Stimulated activated CD8-positive, alpha-beta memory T cell treated with anti-CD3 and anti-CD28 coated beads, Interleukin-15, amount 100 ng/mL, for 24 hours (primary cell): Measurements from ENCODE around the gene PNKD.

ENCODE experiments used
- DNase-seq: peaks from one replicate; pipeline ENCODE4 v3.0.0-alpha.2; 2020; ENCODE audit warnings: low read depth

PNKD gene

DNA sequence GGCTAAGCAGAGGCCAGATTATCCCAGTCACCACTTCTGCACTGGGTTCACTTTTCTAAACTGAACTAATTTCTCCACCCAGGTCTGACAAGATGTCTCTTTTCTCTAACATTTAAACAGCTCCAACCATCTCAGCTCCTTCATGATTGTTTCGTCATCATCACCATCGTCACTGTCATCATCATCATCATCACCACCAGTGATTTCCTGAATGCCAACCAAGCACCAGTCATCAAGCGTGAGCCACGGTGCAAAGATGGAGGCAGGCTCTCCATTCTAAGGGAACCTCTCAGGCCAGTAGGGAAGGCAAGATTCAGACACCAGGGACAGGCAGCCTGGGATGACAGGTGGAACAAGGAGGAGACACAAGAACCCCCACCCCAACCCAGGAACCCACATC is 47.5 kb downstream of the PNKD start:
- no peak for DNase-seq

DNA sequence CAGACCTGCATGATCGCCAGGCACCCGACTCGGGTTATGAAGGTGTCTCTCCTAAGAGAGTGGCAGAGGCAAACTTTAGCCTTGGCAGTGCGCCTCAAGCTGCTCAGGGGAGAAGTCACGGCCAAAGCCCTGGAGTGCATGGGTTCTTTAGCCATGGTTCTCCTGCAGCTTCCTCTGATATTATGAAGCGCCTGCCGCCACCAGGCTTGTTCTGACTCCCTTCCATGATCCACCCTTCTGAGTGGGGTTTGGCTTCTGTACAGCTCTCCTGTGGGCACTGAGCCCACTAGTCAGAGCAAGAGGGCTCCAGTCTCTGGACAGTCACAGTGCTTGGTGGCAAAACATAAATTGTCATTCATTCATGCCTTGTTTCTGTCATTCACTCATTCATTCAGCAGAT is 47.9 kb downstream of the PNKD start:
- no peak for DNase-seq

DNA sequence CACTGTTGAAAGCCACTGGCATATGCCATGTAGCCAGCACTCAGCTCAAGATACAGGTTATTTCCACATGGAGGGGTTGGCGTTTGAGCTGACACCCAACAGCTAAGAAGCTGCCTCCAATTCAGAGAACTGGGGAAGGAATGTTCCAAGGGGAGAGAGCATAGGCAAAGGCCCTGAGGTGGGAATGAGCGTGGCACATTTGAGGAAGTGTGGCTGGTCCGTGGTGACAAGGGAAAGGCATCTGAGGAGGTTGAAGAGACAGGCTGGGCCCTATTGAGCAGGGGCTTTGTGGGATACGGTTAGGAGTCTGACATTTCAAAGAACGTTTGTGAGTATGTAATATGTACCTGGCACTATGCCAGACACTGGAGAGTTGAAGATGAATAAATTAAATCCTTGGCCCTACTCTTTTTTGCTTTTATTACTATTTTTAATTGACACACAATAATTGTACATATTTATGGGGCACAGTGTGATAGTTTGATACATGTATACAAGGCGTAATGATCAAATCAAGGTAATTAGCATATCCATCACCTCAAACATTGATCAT is 49.6 kb downstream of the PNKD start:
- no peak for DNase-seq

DNA sequence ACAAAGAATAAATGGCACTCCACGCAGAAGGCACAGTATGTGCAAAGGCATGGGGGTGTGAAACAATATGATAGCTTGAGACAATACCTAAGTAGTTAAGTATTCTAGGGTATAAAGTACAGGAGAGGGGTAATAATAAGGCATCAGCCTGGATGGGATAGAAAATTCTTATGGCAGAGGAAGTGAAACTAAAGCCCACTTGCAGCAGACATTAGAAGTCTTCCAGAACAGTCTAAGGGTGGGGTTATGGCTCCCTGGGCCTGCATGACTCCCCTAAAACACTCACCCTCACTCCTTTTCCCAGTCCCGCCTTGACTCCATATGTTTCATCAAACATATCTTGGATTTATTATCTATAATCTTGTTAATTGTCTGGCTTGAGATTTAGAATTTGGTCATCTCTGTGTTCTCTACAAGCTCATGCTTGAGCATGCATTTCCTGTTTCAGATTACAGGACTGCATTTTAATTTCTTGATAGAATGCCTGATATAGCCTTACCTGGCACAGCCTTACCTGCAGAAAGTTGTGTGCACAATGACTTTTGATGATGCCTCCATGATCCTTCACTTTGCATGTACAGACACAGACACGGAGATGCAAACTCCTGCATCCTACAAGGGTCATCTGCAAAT is 50.5 kb downstream of the PNKD start:
- no peak for DNase-seq

DNA sequence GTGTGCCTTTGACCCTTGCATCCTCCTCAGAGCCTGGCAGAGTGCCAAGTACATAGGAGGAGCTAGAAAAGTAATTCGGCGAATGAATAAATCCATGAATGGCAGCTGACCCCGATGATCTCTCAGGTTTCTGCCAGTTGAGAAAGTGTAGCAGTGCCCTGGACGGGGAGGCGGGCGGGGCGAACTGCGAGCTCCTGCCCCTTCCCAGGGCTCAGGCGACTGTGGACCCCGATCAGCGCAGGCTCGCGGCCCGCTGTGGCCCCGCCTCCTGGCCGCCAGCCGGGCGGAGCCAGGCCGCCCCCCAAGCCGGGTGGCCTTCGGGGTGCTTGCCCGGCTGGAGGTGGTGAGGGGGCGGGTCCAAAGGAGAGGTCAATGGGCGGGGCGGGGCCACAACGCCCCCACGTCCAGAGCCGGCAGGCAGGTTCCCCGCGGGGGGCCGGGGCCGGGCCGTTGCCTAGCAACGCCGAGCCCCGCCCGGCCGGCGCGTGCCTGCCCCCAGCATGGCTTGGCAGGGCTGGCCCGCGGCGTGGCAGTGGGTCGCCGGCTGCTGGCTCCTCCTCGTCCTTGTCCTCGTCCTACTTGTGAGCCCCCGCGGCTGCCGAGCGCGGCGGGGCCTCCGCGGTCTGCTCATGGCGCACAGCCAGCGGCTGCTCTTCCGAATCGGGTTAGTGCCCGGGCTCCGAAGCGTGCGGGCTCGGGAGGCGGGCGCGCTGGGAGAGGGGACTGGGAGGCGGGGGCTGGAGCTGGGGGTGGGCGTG is 52.6 kb downstream of the PNKD start:
- peak; percentile 18 for DNase-seq

DNA sequence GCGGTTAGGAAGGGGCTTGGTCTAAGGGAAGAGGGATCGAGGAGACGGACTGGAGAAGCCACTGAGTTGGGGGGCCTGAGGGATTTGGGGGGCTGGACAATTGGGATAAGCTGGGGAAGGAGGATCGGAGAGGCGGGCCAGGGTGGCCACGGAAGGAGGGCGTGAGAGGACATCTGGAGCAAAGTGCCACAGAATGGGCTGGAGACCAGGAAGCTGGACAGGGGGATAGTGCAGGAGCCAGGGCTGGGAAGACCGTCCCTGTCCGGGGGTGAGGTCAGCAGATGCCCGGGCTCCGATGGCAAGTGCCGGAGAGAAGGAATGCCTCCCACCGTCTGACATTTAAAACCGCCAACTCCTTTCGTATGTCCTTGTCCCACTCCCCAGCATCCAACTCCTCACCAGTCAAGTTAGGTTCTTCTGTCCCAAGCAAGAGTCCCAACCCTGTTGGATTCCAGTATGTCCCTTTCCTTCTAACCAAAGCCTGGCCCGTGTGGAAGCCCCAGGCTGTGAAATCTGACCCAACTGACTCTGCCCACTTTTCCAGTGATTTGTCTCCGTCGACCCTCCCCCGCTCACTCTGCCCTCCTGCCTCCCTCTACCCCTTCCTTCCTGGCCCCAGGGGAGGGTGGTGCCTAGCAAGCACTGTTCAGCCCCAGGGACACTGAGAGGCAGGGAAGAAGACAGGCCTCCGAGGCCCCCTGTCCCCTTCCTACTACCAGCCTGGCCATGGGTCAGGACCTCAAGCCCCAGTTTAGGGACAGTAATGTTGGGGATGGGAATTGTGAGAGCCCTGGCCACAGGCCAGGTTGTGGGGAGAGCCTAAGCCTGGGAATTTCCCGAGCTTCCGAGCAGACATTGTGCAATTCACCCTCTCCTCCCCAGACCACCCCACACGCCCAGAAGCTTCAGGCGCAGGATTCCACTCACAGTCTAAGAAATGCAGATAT is 53.5 kb downstream of the PNKD start:
- no peak for DNase-seq

DNA sequence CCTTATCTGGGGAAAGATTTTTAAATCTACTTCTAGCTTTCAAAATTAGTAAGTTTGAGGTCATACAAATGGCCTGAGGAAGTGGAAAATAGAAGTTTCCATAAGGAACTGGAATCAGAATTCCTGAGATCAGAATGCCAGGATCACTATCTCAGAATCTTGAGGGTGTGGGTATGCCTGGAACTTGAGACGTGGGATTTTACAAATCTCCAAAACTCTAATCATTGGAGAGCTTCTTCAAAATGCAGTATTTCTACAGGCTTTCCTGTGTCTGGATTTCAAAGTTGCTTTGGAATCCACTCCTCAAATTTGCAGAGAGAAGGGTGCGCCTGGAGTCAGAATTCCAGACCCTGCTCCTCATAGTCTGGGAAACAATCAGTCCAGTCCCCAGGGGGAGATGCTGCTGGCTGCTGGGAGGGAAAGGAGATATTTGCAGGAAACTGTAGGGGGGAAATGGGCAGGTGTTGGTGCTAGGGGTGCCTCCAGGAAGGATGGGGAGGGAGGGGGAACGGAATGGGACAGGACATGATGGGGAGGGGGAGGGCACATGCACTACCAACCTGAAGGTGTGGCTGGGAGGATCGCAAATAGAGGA is 55.3 kb downstream of the PNKD start:
- no peak for DNase-seq

DNA sequence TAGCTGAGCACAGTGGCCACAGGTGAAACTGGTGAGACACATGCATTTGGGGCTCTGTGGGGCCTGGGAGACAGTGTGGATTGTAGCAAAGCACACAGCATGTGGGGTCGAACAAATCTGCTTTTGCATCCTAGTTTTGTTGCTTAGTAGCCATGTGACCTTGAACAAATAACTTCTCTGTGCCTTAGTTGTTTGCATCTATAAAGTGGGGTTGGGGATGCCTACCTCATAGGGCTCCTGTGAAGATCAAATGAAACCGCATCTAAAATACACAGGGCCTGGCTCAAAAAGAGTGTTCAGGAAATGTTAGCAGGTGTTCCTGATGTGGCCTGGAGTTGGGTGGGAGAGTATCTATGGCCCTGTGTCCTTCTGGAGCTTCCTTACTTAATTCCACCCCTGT is 56.0 kb downstream of the PNKD start:
- no peak for DNase-seq

DNA sequence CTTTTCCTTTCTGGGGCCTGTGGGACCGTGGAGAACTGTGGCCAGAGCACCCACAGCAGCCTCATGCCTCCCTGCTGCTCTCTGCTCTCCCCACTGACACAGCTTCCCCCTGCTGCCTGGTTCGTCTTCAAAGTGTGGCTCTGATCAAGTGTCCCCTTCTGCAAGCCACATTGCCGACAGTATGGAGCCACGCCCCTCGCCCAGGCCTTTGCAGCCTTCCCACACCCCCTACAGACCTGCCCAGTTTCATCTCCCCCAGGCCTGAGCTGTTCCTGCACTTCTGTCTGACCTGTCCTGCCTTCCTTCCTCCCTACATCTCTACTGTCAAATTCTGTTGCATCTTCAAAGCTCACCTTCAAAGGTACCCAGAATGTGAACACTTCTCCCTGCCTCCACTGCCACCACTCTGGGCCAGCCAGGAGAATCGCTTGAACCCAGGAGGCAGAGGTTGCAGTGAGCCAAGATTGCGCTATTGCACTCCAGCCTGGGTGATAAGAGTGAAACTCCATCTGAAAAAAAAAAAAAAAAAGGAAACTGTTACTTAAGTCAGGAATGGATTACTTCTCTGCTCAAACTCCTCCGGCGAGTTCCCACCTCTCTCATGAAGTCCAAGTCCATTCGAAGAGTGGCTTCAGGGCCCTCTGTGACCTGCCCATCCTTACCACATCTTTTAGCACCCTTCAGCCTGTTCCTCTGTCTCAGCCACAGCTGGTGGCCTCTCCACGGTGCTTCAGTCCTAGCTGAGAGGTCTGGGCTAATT is 57.3 kb downstream of the PNKD start:
- DNase-seq, result no peak

DNA sequence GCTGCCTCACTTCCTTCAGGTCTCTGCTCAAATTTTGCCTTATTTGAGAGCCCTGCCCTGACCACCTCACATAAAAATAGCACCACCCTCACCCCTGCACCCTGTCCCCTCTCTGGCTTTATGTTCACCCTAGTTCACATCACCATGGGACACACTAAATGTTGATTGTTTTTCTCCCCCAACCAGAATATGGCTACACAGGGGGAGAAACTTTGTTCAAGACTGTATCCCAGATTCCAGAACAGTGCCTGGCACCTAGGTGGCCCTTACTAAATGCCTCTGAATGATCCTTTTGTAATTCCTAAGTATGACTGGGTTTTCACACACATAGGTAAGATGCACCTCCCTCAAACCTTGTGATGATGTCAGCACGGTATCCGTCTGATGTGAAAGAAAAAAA is 58.0 kb downstream of the PNKD start:
- no peak for DNase-seq

DNA sequence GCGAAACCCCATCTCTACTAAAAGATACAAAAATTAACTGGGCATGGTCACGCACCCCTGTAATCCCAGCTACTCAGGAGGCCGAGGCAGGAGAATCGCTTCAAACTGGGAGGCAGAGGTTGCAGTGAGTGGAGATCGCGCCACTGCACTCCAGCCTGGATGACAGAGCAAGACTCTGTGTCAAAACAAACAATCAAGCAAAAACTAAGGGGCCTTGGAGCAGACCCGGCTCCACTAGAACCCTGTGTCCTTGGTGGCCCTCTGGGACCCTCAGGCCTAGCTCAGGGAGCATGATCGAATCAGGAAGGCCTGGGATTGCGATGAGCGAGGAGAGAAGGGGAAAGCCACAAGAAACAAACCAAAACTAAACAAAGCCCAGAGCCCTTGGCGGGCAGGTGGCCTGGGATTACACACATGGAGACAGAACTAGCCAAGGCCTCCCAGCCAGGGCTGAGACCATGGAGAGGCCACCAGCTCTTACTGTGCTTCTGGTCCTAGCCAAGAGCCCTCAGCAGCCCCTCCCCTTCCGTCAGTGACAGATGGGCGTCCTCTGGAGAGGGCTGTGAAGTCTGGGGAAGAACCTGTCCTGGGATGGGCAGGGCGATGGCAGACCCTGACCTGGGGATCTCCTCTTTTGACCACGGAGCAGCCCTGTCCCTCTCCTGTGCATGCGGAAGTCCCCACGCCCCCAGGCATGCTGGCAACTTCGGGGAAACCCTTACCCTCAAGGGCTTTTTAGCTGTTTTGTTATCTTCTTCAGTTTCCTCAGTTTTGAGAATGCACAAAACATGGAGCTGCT is 58.9 kb downstream of the PNKD start:
- no peak for DNase-seq

DNA sequence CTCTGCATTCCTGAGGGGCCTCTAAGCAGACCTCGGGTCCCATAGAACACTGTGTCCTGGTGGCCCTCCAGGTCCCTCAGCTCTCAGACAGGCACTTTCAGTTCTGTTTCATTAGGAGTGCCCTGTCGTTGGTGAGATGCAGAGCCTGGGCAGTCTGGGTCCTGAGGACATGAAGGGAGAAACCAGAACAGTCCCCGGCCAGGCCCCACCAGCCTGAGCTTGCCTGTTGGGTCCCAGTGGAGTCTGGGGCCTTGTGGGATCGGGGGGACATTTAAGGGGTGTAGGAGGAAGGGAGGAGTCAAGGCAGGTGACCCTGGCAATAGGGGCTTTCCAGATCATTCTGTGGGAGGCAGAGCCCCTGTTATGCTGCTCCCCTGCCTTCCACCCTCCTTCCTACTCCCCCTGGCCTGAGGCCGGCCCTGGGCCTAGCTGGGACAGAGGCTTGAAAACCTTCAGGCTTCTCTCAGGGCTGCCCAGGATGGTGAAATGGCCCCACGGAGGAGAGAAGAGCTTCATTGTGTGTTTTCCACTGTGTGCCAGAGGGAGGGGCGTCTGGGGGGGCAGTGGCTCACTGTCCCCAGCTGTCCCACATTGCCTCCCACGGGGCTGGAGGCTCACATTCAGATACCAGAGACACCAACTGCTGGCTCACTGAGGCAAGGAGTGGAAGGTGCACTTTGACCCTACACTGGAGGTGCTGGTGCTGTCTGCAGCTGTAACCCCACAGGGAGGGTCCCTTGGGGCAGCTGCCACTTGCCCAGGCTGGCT is 59.7 kb downstream of the PNKD start:
- DNase-seq, result no peak

DNA sequence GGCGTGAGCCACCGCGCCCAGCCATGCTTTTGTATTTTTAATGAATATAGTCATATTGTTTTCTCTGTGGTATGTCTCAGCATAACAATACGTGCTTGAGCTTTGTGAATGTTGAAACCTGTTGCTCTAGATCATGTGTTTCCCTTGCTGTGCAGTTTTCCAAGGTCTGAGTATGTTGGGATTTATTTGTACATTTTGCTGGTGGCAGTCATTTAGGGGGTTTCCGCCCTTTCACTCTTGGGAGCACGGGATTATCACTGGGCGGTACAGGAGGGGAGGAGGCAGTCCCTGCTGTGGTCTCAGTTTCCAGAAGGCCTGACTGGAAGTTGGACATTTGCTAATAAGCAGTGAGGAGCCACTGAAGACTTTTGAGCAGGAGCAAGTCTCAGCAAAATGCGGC is 61.4 kb downstream of the PNKD start:
- DNase-seq, result no peak

DNA sequence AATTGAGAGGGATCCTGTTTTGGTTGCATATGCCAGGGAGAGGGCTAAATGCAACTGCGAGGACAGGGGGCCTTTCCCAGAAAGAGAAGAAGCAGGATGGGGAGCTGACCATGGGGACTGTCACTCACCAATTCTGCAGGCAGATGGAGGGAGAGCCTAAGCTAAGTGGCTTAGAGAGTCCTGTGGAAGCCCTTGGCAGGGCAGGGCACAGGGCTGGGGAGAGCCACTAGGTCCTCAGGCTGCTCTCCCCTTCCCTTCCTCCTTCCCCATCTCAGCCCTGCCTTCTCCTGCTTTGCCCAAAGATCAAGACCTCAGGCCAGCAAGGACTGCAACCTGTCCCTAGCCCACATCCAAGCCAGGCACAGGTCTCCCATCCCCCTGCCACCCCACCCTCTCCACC is 62.0 kb downstream of the PNKD start:
- no peak for DNase-seq

DNA sequence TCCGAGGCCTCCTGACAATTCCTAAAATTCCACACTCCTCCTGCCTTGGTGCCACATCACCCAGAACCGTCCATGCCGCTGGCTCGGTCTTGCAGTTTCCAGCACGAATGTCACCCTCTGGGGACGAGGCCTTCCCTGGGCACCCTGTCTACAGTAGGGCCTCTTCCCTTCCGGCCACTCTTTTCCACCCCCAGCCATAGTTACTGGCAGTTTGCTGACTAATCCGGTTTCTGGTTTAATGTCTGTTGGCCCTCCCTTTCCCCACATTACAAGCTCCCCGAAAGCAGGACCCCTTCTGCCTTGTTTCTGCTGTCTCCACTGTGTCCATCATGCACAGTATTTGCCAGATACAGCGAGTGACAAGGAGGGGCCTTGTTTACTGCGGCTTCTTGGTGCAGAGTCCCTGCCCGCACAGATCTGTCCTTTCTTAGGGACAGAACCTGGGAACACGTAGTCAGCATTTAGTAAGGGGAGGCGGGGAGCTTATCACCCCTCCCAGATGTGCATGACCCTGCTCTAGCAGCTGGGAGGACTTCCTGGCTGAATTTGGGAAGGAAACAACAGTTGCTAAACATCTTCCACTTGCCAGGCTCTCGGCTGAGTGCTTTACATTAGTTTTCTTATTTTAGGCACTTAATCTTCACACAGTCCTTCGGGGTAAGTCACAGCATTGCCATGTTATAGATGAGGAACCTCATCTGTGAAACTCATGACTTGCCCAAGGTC is 62.8 kb downstream of the PNKD start:
- no peak for DNase-seq

DNA sequence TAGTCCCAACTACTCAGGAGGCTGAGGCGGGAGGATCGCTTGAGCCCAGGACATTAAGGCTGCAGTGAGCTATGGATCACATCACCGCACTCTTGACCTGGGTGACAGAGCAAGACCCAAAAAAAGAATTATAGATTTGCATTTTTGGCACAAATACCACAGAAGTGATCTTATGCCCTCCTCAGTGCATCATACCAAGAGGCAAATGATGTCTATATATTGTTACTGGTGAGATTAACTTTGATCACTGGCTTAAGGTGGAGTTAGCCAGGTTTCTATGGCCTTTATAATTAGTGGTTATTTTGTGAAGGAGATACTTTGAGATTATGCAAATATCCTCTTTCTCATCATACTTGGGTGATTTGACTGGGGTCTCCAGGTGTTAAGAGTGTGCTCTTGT is 64.2 kb downstream of the PNKD start:
- DNase-seq, result no peak

DNA sequence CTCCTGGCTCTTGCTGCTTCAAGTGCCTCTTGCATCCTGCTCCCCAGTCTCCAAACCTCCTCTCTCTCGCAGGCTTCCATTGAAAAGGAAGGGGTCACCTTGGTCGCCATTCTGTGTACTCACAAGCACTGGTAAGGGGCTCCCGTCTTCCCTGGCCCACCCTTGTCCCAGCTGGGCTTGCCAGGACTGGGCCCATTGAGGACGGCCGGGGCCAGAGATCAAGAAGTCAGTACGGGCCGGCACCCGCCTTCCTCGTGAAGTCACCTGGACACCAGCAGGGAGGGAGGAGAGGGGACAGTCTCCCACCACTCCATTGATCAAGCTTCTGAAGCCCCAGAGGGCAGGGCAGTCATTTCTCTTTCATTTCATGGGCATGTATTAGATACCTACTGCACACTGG is 70.3 kb downstream of the PNKD start:
- no peak for DNase-seq

DNA sequence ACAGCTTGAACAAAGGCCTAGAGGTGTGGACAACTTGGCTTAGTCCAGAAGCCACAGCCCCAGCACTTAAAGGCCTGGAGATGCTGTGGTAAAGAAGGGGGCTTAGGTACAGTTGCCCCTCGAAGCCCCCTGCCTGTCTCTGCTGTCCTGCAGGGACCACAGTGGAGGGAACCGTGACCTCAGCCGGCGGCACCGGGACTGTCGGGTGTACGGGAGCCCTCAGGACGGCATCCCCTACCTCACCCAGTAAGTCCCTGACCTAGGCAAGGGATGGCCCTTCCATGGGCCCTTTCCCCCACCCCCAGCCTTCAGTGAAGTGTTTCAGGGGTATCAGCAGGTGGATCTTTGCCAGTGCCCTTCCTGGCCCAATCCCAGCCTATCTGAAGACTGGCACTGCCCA is 71.1 kb downstream of the PNKD start:
- DNase-seq, result no peak

DNA sequence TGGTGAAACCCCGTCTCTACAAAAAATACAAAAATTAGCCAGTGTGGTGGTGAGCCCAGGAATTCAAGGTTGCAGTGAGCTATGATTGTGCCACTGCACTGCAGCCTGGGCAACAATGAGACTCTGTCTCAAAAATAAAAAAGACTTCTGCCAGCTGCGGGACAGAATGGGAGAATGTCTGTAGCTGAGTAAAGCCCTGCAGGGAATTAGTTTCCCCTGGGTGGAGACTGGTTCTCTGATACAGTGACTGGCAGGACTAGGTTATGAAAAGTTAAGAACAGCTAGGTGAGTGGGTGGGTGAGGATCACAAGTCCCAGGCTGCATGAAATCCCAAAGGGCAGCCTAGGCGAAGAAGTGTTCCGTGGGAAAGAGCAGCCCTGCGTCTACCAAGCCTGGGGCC is 72.5 kb downstream of the PNKD start:
- no peak for DNase-seq
